IPS-NIHi11 (cell line): ENCODE data around the gene PRCP.

Experiments used
- DNase-seq: peaks from one replicate; pipeline ENCODE4 v3.0.0; 2012; ENCODE audit warnings: mixed read lengths, low spot score

Gene PRCP

GRCh38 chr11:82830746-82831145, 69.5 kb downstream of the PRCP start:
- no peak for DNase-seq

DNA sequence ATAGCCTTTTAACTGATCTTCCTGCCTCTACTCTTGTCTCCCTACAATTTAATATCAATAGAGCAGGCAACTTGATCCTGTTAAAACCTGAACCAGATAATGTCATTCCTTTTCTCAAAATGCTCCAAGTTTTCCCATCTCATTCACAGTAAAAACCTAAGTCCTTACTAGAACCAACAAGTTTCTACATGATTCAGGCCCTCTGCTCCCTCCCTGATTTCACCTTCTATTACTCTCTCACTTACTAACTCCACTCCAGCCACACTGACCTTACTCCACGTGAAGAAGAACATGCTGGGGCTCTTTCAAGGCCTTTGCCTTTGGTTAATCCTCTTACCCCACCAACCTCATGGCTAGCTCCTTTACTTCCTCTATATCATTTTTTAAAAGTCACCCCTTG, 71.1 kb downstream of the PRCP start:
- DNase-seq, result no peak

- DNase-seq, result no peak
Measured at GRCh38 chr11:82828472-82828871, 71.8 kb downstream of the PRCP start.

DNA sequence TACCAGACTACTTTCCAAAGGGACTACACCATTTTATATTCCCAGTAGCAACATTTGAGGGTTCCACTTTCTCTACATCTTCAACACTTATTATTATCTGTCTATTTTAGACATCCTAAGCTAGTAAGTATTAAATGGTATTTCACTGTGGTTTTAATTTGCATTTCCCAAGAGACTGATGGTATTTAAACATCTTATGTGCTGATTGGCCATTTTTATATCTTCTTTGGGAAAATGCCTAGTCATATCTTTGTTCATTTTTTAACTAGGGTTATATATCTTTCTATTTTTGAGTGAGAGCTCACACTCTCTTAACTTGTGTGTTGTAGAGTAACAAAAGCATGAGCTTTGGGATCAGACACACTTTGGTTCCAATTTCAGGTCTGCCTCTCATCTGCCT, 73.7 kb downstream of the PRCP start:
- no peak for DNase-seq

DNA sequence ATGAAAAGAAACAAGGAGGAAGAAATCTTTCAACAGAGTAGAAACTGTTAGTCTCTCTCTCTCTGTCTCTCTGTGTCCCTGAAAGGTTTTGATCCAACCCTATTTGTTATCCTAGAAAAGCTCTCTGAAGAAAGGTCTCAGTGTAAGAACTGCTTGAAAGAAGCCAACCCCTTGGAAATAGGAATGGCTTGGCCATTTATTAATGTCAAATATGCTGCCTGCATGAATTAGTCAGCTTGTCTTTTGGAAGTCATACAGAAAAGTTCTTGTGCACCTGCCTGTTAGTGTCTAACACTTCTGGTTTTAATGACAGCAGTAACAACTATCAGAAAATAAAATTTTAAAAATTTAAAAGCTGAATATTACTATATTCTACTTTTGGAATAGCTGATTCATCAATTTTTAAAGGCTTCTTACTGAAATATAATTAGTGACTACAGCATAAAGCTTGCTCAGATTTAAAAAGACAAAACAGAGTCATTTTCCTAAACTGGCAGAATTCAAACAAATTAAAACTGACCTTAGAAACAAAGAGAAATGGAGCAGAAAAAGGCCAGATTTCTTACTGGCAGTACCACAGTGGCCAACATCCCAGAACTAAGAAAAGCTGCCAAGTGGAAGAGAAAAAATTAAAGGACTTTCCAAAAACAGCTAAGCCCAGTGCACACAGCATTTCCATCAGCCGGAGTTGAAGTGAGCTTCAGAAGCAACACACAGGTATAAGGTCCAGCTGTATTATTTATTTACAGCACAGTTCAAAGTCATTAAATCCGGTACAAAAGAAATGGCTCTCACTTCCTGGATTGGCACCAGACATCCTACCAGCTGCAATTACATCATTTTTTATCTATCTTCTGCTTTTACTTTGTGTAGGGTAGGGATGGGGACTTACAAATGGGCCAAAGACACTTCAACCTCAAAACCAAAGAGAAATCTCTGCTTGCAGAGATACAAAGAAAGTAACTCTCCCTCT, 76.3 kb downstream of the PRCP start:
- no peak for DNase-seq

- no peak for DNase-seq
Measured at GRCh38 chr11:82818409-82819043, 81.7 kb downstream of the PRCP start.

GRCh38 chr11:82815406-82815805, 84.8 kb downstream of the PRCP start:
- DNase-seq, result no peak

- DNase-seq, result no peak
Measured at GRCh38 chr11:82814379-82814778, 85.9 kb downstream of the PRCP start.

- no peak for DNase-seq
Measured at GRCh38 chr11:82811369-82811768, 88.9 kb downstream of the PRCP start.

DNA sequence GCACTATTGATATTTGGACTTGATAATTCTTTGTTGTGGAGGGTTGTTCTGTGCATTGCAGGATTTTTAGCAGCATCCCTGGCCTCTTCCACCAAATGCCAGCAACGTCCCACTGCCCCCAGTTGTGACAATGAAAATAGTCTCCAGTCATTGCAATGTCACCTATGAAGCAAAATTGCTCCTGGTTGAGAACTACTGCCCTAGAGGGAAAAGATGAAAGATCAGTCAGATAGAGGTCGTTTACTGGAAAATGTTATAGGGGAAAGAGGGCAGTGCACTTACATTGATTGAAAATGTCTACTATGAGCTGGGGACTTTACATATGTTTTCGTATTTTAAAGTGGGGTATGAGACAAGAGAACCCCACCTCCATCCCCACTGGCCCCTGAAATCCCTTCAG, 89.5 kb downstream of the PRCP start:
- DNase-seq, result no peak

DNA sequence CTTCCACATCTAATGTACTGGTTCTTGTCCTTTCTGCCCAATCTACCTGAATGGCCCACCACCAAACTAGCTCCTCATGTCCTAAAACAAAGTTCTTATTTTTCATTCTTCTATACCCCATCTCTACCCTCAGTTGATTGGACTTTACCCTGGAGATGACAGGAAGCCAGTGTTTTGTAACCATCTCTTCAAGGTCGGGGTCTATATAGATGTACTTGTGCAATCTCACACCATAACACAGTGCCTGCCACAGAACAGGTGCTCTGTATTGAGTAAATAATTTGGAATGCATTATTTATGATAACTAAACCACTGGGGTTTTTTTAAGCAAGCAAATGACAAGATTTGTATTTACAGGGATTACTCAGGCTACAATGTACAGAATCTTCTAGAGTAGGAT, 89.9 kb downstream of the PRCP start:
- no peak for DNase-seq

DNA sequence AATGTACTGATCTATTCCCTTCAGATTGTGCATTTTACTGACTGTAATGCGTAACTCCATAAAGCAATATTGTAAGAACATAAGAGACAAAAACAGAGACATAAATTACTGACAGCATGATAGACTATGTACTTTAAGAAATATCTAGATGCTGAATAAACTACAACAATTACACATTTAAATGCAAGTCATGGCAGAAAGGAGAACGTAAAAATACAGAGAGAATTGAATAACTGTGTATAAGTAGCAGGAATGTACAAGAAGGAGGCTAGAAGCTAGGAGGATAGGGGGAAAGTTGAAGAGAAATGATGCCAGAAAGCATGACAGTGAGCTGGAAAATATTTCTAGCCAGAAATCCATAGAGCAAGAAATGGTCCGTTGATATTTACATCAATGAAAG, 92.6 kb downstream of the PRCP start:
- DNase-seq, result no peak

- no peak for DNase-seq
Measured at GRCh38 chr11:82802710-82803109, 97.5 kb downstream of the PRCP start.

DNA sequence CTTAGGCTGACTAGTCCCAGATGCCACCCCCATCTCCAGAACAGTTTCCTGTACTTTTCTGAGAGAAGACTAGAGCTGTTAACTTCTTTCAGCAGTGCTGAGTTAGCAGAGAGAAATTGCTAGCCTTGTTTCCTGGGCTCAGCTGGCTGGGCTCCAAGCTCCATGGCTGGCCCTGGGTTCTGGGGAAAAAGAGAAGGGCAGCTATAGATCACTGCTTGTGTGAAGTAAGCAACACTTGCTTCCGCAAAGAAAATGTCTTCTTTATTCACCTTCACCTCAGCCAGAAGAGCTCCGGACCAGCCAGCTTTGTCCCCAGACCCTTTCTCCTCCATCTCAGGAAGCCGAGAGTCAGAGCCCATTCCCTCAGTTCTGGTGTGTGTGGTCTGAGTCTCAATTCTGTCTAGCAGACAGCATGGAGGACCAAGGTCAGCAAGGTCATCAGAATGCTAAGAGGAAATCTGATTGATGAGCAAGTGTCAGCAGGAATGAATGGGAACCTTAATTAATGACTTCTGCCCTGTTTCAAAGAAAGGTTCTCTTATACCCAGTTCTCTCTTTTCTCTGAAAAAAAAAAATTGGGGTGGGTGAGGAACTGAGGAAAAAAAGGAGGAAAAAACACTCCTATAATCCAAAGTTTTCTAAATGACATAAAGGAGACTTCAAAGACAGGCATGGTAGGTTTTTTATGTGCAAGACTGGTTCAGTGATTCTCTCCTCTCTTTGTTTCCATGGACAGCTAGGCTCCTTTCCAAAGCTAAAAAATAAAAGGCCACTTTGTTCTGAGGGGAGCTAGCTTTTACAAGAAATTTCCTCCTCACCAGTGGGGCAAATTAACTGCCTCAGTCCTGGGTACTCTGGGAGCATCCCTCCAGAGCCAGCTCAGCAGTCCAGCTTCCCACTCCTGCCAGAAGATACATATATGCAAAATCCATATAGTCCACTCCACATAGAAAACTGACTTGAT, 103.0 kb downstream of the PRCP start:
- DNase-seq, result no peak

DNA sequence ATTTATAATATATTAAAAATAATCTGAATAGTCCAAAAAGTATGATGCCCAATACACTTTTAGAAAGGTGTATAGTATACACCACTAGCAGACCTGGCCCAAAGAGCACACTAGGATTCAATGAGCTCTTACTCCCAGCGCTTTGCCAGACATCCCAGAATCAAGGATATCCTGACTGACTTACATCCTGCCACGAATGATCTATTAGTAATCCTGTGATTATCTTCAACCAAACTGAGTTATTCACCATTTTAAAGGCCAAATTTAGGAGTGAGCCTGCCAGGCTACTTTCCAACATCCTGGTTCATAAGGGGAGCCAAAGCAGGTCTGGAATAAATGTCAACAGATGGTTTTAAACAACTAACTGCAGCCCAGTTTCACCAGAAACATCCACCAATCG, 105.7 kb downstream of the PRCP start:
- no peak for DNase-seq

- DNase-seq, result no peak
Measured at GRCh38 chr11:82792822-82793569, 107.2 kb downstream of the PRCP start.

DNA sequence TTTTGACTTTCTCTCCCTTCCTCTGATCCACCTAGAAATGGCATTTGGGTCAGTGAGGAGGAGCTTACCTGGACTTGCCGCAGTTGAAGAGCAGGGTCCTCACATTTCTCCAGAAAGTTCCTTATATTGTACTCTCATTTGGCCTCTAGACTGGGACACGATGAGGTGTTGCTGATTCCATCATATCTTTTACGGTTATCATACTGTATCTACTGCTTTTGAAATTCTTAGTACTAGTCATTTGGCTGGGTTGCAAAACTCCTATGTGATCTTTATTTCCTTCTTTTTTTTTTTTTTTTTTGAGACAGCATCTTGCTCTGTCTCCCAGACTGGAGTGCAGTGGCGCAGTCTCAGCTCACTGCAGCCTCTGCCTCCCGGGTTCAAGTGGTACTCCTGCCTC, 107.9 kb downstream of the PRCP start:
- DNase-seq, result no peak

GRCh38 chr11:82791779-82792178, 108.5 kb downstream of the PRCP start:
- DNase-seq, result no peak

- no peak for DNase-seq
Measured at GRCh38 chr11:82790723-82791484, 109.3 kb downstream of the PRCP start.

DNA sequence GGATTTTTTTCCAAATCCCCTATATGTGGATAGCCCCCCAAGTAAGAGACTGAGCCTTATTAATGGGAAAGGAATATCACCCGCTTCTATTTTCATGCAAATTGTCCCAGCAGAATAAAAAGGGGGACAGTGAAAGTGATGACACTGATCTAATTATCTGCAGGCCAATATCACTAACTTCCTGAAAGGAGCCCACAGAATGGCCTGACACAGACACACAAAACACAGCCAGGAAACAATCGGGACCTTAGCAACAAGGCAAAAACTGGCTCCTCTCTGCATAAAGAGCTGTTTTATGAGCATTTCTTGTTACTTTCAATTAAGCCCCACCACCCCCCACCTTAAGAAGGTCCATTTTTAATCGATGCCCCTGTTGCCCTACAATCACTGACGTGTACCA, 112.2 kb downstream of the PRCP start:
- DNase-seq, result no peak

DNA sequence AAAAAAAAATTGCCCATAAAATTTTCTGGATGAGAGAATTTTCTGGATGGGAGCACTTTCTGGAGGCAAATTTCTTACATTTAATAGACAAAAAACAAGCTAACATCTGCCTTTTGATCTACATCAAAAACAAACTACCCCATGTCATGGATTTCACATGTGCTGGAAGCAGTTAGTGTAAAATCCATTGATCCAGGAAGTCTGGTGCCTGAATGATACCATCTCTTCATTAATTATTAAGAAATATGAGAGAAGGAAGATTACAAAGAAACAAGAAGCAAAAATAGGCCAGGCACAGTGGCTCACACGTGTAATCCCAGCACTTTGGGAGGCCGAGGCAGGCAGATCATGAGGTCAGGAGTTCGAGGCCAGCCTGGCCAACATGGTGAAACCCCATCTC, 113.4 kb downstream of the PRCP start:
- no peak for DNase-seq
